Muscle of back (tissue), 11 donors: ENCODE measurements around the gene SNRNP70. TPM values are rescaled to one million over a fixed set of nuclear protein-coding genes. Genes with fewer than 3 reads are reported as not detected.
A peak's percentile ranks its signal among the peaks of the same experiment; 100 is the strongest.

Experiments used
- DNase-seq, 3 donors: peaks; one replicate each; pipeline versions ENCODE4 v3.0.0 to v3.0.0-alpha.2; 2013
- polyA plus RNA-seq, 10 donors: library from polyadenylated mRNA; unstranded; fragments of 120-200 nt; gene quantifications; one replicate each; pipeline ENCODE4 v1.2.1, GENCODE V29; 2013; ENCODE audit not compliant: insufficient read length in 10 of 10

Gene SNRNP70
- polyA plus RNA-seq, 10 donors = 136 to 261 (median 187) TPM

DNA sequence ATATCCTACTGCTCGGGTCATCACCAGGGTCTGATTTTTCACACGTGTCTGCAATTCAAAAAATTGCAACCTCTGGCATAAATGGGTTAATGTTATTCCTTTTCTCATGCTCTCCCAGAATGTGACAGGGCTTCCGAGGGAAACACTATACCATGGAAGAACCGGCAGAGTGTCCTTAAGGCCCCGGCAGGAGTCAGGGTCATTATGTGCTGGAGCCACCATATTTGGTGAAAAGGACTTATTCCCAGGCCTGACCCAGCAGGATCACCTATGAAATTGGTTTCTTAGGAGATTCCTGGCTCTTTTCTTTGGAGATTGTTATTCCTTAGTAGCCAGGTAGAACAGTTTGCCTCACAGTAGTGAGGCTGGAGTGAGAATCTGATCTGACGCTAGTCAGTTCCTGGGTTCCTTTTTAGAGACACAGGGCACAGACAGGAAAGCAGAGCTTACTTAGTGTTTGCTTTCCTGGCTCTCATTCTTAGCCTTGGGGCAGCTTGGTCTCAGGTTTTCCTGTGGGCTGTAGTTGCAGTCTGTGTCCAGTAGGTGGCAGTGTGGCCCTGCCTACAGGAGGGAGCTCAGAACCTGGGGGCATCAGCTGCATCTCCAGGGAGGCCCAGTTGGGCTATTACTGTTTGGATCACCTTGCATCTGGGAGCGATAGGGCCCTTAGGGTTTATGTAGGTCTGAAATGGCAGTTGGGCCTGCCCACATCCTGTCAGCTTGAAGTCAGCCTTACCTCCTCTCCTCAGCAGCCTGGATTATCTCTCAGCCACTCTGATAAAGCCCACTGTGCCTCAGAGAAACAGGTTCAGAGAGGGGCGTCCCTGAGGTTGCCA is 12.4 kb downstream of the SNRNP70 start:
- peak; percentile 58 to 82 (median 69) for DNase-seq

DNA sequence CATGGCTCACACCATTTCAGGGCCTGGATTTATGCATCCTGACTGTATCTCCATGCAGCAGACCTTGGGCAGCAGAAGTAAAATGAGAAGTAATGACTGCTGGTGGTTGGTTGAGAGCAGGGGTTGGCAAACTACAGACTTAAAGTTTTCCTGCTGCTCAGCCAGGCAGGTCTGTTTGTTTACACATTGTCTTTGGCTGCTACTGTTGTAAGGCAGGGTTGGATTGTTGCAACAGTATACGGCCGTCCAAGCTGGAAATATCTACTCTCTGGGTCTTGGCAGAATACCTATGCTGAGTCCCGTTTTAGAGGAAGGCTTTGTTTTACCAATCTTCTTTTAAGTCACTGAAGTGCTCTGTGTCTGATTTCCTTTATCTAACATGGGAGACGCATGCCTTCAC is 13.5 kb downstream of the SNRNP70 start:
- no peak for DNase-seq

DNA sequence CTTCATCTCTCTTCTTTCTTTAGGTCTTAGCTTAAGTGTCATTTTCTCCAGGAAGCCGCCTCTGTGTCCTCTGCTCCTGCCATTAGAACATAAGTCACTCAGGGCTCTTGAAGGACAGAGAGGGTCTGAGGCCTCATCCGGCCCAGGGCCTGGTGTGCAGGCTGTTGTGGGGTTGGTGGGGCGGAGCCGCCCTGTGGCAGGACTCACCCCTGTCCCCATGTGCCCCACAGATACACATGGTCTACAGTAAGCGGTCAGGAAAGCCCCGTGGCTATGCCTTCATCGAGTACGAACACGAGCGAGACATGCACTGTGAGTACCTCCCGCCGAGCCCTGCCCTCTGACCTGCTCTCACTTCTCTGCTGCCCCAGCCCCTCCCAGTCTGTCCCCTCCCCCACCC is 15.9 kb downstream of the SNRNP70 start:
- DNase-seq = no peak

DNA sequence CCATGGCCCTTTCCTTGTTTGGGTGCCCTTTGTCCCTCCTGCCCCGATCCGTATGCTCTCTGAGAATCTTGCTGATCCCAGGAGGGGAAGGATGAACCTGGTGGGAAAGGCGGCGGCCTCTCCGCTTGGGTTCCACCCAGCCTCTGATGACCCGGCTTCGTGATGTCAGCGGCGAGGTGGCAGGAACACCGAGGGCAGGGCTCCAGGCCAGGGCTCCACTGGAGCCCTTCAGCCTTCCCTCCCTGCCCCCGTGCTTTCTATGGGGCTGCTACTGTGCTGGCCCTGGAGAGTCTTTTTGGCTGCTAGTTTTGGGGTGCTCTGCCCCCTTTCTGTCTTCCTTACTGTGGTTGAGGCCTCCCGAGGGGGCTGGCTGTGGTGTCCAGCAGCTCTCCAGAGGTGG is 17.1 kb downstream of the SNRNP70 start:
- no peak for DNase-seq

DNA sequence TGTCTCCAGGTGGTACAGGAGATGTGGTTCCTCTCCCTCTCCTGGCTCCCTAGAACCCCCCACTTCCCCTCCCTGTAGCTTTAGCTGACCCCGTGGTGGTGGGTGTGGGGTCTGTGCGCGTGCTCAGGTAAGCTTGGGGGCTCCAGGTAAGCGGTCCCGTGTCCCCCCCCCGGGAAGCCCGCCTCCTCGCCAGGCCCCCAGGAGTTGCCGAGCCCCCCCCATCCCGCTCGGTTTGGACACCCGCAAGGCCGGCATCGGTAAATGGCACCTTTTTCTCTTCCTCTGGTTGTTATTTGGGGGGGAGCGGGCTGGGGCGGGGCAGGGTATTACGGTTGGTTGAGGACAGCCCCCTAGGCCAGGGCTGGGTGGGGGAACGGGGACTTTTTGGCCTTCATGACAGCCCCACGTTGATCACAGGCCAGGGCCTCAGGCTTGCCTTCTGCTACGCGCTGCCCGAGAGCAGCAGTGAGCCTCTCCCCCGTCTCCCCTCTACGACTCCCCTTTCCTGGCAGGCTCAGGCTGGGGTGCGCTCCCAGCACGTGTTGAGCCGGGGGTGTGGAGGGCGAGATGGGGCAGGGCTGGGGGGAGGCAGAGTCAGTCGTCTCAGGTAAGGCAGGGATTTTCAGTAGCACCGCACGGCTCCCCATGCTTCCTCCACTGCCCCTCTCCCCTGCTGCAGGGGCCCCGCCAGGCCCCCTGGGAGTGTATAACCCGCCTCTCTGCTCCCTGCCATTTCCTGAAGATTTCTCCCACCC is 18.3 kb downstream of the SNRNP70 start:
- DNase-seq = peak in 1 of 3 donors; percentile 53

DNA sequence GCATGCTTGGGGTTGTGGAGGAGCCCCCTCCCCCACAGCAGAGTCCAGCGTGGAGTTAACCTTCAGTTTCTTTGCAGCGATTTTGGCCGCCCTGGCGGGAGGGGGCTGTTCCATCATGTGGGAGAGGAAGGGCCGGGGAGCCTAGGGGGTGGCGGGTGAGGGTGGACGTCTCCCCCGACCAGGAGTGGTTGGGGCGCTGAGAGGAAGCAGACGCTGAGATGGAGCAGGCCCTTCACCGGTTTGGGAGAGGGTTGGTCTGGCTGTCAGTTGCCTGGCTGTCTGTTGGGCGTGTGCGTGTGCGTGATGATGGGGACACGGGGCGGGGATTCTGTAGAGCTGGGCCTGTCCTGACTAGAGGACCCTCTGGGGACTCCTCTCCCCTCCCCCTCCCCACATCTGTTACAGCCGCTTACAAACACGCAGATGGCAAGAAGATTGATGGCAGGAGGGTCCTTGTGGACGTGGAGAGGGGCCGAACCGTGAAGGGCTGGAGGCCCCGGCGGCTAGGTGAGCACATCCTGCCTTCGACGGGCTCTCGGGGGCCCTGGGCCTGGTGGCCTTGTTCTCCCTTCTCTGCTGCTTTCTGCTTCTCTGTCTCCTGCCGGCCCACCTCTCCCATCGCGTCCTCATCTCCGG is 19.1 kb downstream of the SNRNP70 start:
- peak in 1 of 3 donors; percentile 85 for DNase-seq

DNA sequence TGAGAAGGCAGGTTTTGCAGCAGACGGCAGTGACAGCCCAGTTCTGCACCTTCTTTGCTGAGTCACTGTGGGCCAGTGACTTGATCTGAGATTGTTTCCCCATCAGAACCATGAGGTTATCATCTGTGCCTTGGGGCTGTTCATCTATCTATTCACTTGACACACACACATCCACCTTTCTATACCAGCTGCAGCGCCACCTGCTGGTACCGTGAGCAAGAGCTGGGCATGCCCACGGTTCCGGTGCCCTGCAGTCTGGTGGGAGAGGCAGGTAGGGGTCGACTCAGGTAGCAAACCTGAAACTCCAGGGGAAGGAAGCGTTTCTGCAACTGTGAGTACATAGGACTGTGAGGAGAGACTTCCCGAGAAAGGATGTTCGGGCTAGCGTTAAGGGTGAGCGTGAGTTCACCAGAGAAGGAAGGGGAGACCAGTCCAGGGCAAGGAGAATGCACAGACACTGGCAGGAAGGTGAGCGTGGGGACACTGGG is 21.4 kb downstream of the SNRNP70 start:
- DNase-seq = peak in 1 of 3 donors; percentile 53

DNA sequence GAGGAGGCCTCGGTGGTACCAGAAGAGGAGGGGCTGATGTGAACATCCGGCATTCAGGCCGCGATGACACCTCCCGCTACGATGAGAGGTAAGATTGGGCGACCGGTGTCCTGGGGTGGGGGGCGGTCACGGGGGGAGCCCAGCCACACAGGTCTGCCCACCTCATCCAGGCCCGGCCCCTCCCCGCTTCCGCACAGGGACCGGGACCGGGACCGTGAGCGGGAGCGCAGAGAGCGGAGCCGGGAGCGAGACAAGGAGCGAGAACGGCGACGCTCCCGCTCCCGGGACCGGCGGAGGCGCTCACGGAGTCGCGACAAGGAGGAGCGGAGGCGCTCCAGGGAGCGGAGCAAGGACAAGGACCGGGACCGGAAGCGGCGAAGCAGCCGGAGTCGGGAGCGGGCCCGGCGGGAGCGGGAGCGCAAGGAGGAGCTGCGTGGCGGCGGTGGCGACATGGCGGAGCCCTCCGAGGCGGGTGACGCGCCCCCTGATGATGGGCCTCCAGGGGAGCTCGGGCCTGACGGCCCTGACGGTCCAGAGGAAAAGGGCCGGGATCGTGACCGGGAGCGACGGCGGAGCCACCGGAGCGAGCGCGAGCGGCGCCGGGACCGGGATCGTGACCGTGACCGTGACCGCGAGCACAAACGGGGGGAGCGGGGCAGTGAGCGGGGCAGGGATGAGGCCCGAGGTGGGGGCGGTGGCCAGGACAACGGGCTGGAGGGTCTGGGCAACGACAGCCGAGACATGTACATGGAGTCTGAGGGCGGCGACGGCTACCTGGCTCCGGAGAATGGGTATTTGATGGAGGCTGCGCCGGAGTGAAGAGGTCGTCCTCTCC is 22.6 kb downstream of the SNRNP70 start:
- DNase-seq = no peak

DNA sequence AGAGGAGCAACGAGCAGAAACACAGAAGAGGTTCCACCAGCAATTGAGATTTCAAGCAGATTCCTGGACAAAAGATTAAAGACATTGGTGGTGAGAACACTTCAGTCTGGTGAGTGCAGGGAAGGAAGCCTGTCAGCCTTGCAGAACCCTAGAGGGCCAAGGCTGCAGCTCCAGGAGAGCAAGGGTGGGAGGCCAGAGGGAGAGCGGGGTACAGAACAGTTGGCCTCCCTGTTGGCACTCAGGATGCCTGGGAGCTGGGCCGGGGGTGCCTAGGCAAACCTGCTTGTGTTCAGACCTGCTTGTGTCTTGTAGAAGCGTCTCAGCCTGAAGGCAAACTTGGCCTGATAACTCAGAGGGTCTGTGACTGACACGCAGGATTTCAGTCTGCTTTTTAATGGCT is 23.8 kb downstream of the SNRNP70 start:
- DNase-seq = no peak

DNA sequence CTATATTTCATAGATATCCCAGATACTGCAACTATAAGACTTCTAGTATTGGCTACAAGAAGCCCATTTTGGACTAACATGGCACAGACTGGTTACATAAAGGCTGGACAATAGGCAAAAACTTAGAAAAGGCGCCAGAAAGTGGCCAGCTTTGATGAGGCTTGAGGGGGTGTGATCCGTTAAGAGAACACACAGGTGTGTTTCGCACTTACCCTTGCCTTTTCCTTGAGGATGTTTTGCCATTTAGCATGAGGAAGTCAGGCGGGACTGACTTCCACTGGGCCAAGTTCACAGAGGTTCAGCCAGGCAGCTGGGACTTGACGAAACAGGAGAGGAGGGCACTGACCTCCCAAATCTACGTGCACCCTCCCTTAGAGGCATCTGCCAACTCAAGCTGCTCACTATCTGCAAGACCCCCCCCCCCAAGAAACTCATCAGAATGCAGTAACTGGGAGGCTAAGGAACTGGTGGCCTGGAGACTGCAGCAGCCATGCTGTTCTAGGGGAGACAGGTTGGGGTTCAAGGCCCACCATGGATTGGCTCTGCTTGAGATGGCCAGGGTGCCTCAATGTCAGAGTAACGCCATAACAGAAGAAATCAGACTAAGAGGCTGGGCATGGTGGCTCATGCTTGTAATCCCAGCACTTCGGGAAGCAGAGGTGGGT is 24.4 kb downstream of the SNRNP70 start:
- DNase-seq = peak in 1 of 3 donors; percentile 7

DNA sequence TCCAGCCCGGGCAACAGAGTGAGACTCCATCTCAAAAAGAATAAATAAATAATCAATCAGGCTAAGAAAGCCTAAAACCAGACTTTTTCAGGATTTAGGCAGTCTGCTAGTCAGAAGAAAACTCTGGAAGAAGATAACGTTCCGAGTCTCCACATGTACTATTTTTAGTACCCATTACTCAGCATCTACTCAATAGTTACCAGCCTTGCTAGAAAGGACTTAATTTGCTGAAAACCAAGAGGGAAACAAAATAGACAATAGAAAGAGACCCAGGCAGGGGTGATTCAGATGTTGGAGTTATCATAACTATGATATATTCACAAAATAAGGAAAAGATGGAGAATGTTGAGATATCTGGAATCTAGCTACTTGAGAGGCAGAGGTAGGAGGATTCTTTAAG is 25.3 kb downstream of the SNRNP70 start:
- no peak for DNase-seq

DNA sequence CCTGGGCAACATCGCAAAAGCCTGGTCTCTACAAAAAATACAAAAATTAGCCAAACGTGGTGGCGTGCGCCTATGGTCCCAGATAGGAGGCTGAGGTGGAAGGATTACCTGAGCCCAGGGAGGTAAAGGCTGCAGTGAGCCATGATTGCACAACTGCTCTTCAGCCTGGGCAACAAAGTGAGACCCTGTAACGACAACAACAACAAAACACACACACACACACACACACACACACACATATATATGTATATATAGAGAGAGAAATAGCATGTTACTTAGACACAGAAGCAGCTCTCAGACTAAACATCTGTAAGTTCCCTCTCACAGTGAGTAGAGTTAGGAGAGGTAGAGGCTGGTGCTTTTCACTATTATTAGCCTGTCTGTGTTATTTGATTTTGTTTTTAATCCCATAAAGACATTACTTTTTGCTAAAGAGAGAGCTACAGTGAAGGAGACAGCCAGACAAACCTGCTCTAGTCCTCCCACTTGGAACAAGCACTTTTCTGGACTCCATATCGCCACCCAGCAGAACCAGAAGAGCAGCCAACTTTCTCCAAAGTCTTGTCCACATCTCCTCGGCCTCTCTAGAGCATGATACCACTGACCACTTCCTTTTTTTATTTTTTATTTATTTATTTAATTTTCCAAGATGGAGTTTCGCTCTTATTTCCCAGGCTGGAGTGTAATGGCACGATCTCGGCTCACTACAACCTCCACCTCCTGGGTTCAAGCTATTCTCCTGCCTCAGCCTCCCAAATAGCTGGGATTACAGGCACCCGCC is 26.2 kb downstream of the SNRNP70 start:
- no peak for DNase-seq

DNA sequence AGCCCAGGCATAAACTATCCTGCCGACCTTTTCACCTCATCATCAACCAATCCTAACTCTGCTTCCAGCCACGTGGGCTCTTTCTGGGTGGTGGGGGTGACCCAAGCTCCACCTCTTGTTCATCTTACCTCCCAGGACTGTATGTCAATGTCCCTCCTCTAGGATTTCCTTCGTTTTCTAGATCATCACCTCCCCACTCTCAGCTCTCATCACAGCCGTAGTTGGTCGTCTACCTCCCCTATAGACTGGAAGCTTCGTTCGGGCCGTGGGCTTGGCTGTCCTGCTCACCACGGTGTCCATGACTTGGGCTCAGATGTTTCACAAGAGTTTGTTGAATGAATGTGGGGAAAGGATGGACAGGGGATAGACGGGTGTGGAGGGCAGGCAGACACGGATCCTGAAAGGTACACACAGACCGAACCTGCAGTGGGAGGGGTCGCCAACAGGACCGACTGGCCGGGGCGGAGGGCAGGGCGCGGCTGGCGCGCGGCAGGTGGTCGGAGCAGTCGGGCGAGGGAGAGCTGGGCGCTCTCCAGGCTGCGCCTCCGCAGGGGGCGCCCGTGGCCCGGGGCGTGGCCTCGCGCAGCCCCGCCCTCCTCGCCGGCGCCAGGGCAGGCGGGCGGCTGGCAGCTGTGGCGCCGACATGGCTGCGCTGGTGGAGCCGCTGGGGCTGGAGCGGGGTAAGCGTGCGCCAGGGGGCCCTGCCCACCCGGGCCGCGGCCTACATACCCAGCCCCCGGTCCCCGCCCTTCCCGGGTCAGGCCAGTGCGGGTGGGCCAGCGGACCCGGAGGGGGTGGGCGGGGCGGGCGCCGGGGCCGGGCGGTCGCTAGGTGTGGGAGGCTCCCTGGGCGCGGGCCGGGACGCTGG is 28.7 kb downstream of the SNRNP70 start, which contains the start of gene LIN7B:
TSS of gene LIN7B (plus strand) at position 609 of the 868 bp plus-strand sequence. CDS start at position 644, 35 bp downstream.
- peak; percentile 61 to 79 (median 79) for DNase-seq

DNA sequence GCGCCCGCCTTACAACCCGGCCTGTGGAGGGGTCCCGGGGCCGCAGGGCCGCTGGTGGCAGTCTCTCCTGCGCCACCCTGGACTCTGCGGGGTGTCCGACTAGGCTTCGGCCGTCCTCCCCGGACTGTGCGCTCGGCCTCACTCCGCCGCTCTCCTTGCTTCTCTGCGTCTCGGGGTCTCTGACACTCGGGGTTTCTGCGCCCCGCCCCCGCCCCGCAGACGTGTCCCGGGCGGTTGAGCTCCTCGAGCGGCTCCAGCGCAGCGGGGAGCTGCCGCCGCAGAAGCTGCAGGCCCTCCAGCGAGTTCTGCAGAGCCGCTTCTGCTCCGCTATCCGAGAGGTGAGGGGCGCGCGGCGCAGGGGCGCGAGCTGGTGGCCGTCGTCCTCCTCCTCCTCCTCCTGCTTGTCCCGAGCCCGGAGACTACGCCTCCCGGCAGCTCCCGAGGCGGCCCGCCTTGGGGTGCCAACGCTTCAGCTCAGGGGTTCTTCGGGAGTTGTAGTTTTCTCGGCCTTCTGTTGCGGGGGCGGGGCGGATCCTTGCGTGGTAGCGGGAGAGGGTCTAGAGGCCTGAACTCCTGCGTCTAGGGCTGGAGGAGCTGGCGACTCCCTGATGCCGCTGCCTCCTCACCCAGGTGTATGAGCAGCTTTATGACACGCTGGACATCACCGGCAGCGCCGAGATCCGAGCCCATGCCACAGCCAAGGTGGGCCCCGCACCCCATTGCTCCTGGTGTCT is 29.5 kb downstream of the SNRNP70 start:
- peak; percentile 41 to 86 (median 68) for DNase-seq

DNA sequence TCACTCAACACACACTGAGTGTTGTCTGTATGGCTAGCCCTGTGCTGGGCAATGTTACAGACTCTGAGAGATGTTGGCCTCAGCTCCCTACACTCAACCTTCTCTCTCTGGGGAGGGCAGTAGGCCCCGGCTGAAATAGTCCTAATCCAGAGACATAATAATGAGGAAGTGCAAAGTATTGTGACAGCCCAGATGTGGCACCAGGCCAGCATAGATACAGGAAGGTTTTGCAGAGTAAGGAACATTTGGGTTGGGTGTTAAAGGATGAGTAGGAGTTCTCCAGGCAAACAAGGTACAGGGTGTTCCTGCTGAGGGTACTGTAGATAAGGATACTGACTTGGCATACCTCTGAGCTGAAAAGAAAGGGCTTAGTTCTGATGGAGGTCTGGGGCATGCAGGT is 31.3 kb downstream of the SNRNP70 start:
- DNase-seq = no peak

DNA sequence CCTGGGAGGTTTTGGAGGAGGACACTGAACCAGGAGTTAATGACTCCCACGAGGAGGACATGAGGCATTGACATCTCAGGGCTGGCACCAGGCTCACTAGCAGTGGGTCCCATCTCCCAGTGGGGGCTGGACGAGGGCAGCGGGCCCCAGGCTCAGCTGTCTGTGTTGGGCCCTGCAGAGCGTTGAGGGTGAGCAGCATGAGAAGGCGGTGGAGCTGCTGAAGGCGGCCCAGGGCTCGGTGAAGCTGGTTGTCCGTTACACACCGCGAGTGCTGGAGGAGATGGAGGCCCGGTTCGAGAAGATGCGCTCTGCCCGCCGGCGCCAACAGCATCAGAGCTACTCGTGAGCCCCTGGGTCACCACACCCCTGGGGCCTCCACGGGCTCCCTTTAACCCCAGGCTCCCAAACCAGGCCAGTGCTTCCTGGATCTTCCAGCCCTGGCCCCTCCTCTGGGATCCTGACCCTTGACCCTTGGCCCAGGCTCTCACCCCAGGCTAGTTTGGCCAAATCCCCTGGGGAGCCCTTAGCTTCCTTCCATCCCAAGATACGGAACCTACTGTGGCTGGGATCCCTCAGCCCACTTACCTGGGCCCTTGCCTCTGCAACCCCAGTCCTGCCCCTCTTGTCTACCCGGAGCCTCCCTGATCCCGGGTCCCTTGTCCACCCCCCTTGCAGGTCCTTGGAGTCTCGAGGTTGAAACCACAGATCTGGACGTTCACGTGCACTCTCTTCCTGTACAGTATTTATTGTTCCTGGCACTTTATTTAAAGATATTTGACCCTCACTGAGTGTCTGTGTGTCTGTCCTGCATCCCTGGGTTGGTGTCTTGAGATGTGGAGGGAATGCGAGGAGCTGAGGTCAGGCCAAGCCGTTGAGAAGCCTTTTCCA is 32.7 kb downstream of the SNRNP70 start:
- no peak for DNase-seq
